GM23338 (cell line): Measurements from ENCODE around the gene TMEM219. TPM values are rescaled to one million over a fixed set of nuclear protein-coding genes. Genes with fewer than 3 reads are reported as not detected.
A peak's percentile ranks its signal among the peaks of the same experiment; 100 is the strongest.

Source experiments
- ATAC-seq: fragments of 200-7000 bp; cut with Tn5 transposase; 3 replicates; pipeline ENCODE4 v1.9.1; 2020
- DNase-seq: peaks from one replicate; pipeline ENCODE4 v3.0.0-alpha.2; 2015; ENCODE audit warnings: low spot score
- H2AFZ ChIP-seq: fragments of 200-600 bp; sonication (generic); 2 replicates; pipeline ENCODE4 v1.8.0; 2016; ENCODE audit warnings: antibody characterized with exemption, mild to moderate bottlenecking, moderate library complexity
- H3F3A ChIP-seq: fragments of 200-600 bp; sonication (generic); replicated peaks from 2 replicates; pipeline ENCODE4 v1.8.0; 2017; ENCODE audit warnings: antibody characterized with exemption, mixed run types, low read depth
- H3K27ac ChIP-seq: fragments of 200-600 bp; sonication (generic); 2 replicates; pipeline ENCODE4 v1.6.1; 2016; ENCODE audit warnings: low read depth
- H3K27me3 ChIP-seq: fragments of 200-600 bp; sonication (generic); 2 replicates; pipeline ENCODE4 v1.8.0; 2016; ENCODE audit warnings: mild to moderate bottlenecking, mixed run types, moderate library complexity; ENCODE audit not compliant: insufficient read depth
- H3K36me3 ChIP-seq: fragments of 200-600 bp; sonication (generic); 2 replicates; pipeline ENCODE4 v1.8.0; 2016; ENCODE audit warnings: mild to moderate bottlenecking; ENCODE audit not compliant: insufficient read depth
- H3K4me1 ChIP-seq: fragments of 200-600 bp; sonication (generic); 2 replicates; pipeline ENCODE4 v1.8.0; 2016; ENCODE audit warnings: mild to moderate bottlenecking, moderate library complexity; ENCODE audit not compliant: insufficient read depth
- H3K4me2 ChIP-seq: fragments of 200-600 bp; sonication (generic); 2 replicates; pipeline ENCODE4 v1.7.1; 2017; ENCODE audit warnings: mixed run types
- H3K4me3 ChIP-seq: fragments of 200-600 bp; sonication (generic); 2 replicates; pipeline ENCODE4 v1.6.1; 2016; ENCODE audit warnings: mixed run types
- H3K79me2 ChIP-seq: fragments of 200-600 bp; sonication (generic); replicated peaks from 2 replicates; pipeline ENCODE4 v1.8.0; 2017; ENCODE audit warnings: mild to moderate bottlenecking; ENCODE audit not compliant: insufficient read depth
- H3K9me2 ChIP-seq: fragments of 200-600 bp; sonication (generic); 2 replicates; pipeline ENCODE4 v1.8.0; 2017; ENCODE audit not compliant: insufficient read depth
- H4K20me1 ChIP-seq: fragments of 200-600 bp; sonication (generic); replicated peaks from 2 replicates; pipeline ENCODE4 v1.8.0; 2017; ENCODE audit warnings: mild to moderate bottlenecking; ENCODE audit not compliant: insufficient read depth
- H3K27ac Mint-ChIP-seq: 2 replicates; pipeline ENCODE4 v1.8.0; 2020; ENCODE audit warnings: inconsistent platforms, mild to moderate bottlenecking, moderate library complexity, mixed read lengths
- H3K27me3 Mint-ChIP-seq: 3 replicates; pipeline ENCODE4 v1.8.0; 2022; ENCODE audit warnings: low read depth, mild to moderate bottlenecking, moderate library complexity, mixed read lengths, inconsistent platforms; ENCODE audit not compliant: insufficient read depth, poor library complexity
- H3K36me3 Mint-ChIP-seq: 3 replicates; pipeline ENCODE4 v1.8.0; 2021; ENCODE audit warnings: low read depth, mild to moderate bottlenecking, inconsistent platforms, moderate library complexity, mixed read lengths
- H3K4me1 Mint-ChIP-seq: 3 replicates; pipeline ENCODE4 v1.8.0; 2020; ENCODE audit warnings: mild to moderate bottlenecking, inconsistent platforms, mixed read lengths
- H3K4me3 Mint-ChIP-seq: 3 replicates; pipeline ENCODE4 v1.8.0; 2021; ENCODE audit warnings: moderate library complexity, mild to moderate bottlenecking, inconsistent platforms, mixed read lengths
- H3K9me3 Mint-ChIP-seq: 3 replicates; pipeline ENCODE4 v1.8.0; 2020; ENCODE audit warnings: moderate library complexity, mild to moderate bottlenecking, inconsistent platforms, mixed read lengths
- polyA plus RNA-seq: library from polyadenylated mRNA; unstranded; fragments of >200 nt; fragmentation: Nextera tagmentation; extraction: Ambion mirVana; gene quantifications from 2 replicates; pipeline ENCODE4 v1.2.1, GENCODE V29; 2016
- total RNA-seq: library from RNA; depleted of rRNA; stranded (reverse); fragments of >200 nt; shearing (Covaris generic); gene quantifications from 2 replicates; pipeline ENCODE4 v1.2.3, GENCODE V29; 2014
- TF ChIP-seq, protein P1 (sequence below): fragments of 250-450 bp; sonication (Bioruptor Pico); IDR thresholded peaks from 2 replicates; pipeline ENCODE4 v1.5.0; 2020; ENCODE audit warnings: mild to moderate bottlenecking, moderate library complexity
- TF ChIP-seq, protein P2 (sequence below), 2 experiments: fragments of 200-600 bp in 1 of 2; sonication (generic) in 1 of 2; conservative IDR thresholded peaks; 2 replicates each; pipeline versions ENCODE4 v1.5.1 to v1.6.1; 2016 to 2017; ENCODE audit warnings: antibody characterized with exemption in 2 of 2, low read depth in 2 of 2, mild to moderate bottlenecking in 2 of 2, moderate library complexity in 1 of 2

The TMEM219 gene
- total and polyA plus RNA-seq, 2 experiments from 2014 or later = 50.0 to 82.3 TPM

DNA sequence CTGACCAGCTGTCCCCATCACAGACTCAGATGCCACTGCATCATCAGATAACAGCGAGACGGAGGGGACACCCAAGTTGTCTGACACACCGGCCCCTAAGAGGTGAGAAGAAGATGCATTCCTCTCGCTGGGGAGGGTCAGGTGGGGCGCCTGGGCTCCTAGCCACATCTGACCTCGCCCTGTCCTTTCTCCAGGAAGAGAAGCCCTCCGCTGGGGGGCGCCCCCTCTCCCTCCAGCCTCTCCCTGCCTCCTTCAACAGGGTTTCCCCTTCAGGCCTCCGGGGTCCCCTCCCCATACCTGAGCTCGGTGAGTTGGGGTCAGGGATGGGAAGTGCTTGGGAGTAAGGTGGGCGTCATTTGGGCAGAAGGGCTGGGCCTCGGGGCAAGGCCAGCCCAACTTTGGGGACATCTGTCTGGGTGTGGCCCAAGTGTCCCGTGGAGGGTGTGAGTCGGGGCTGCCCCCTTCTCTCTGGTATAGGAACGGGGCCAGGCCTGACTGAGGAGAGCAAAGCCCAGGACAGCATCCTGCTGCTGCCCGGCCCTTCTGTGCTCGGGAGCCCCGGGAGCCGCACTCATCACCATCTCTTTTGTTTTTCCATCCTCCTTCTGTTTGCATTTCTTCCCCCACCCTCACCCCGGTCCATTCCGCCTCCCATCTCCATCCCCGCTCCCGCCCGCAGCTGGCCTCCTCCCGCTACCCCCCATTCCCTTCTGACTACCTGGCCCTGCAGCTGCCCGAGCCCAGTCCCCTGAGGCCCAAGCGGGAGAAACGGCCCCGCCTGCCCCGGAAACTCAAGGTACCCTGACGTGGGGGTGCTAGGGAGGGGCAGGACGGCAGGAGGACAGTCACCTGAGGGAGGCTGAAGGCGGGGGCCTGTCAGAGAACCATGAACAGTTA lies 39.1 kb downstream of the TMEM219 start:
- H3K36me3 ChIP-seq = peaks cover 5% of the 10 kb centered on the region; the same call in 1 of the 2 replicates
- H3K4me2 ChIP-seq = peak overlapping the region; percentile 80
- no peak overlapping the region for H3K27ac ChIP-seq
- no peaks in the 10 kb centered on the region for H3K27me3 ChIP-seq
- Mint-ChIP-seq H3K4me1 (peaks cover 42% of the 10 kb centered on the region), H3K27ac (no peak overlapping the region), H3K4me3 (peak overlapping the region; percentile 64), H3K27me3 (peaks cover 15% of the 10 kb centered on the region), H3K9me3 (peaks cover 2% of the 10 kb centered on the region; the same call in 2 of the 3 replicates), H3K36me3 (peaks cover 33% of the 10 kb centered on the region)
- peak; percentile 53 for ATAC-seq
- peaks cover 24% of the 10 kb centered on the region for H3K4me1 ChIP-seq
- TF ChIP-seq, protein P1, sequence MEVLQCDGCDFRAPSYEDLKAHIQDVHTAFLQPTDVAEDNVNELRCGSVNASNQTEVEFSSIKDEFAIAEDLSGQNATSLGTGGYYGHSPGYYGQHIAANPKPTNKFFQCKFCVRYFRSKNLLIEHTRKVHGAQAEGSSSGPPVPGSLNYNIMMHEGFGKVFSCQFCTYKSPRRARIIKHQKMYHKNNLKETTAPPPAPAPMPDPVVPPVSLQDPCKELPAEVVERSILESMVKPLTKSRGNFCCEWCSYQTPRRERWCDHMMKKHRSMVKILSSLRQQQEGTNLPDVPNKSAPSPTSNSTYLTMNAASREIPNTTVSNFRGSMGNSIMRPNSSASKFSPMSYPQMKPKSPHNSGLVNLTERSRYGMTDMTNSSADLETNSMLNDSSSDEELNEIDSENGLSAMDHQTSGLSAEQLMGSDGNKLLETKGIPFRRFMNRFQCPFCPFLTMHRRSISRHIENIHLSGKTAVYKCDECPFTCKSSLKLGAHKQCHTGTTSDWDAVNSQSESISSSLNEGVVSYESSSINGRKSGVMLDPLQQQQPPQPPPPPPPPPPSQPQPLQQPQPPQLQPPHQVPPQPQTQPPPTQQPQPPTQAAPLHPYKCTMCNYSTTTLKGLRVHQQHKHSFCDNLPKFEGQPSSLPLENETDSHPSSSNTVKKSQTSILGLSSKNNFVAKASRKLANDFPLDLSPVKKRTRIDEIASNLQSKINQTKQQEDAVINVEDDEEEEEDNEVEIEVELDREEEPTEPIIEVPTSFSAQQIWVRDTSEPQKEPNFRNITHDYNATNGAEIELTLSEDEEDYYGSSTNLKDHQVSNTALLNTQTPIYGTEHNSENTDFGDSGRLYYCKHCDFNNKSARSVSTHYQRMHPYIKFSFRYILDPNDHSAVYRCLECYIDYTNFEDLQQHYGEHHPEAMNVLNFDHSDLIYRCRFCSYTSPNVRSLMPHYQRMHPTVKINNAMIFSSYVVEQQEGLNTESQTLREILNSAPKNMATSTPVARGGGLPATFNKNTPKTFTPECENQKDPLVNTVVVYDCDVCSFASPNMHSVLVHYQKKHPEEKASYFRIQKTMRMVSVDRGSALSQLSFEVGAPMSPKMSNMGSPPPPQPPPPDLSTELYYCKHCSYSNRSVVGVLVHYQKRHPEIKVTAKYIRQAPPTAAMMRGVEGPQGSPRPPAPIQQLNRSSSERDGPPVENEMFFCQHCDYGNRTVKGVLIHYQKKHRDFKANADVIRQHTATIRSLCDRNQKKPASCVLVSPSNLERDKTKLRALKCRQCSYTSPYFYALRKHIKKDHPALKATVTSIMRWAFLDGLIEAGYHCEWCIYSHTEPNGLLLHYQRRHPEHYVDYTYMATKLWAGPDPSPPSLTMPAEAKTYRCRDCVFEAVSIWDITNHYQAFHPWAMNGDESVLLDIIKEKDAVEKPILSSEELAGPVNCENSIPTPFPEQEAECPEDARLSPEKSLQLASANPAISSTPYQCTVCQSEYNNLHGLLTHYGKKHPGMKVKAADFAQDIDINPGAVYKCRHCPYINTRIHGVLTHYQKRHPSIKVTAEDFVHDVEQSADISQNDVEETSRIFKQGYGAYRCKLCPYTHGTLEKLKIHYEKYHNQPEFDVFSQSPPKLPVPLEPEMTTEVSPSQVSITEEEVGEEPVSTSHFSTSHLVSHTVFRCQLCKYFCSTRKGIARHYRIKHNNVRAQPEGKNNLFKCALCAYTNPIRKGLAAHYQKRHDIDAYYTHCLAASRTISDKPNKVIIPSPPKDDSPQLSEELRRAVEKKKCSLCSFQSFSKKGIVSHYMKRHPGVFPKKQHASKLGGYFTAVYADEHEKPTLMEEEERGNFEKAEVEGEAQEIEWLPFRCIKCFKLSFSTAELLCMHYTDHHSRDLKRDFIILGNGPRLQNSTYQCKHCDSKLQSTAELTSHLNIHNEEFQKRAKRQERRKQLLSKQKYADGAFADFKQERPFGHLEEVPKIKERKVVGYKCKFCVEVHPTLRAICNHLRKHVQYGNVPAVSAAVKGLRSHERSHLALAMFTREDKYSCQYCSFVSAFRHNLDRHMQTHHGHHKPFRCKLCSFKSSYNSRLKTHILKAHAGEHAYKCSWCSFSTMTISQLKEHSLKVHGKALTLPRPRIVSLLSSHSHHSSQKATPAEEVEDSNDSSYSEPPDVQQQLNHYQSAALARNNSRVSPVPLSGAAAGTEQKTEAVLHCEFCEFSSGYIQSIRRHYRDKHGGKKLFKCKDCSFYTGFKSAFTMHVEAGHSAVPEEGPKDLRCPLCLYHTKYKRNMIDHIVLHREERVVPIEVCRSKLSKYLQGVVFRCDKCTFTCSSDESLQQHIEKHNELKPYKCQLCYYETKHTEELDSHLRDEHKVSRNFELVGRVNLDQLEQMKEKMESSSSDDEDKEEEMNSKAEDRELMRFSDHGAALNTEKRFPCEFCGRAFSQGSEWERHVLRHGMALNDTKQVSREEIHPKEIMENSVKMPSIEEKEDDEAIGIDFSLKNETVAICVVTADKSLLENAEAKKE = no peak
- TF ChIP-seq, protein P2, sequence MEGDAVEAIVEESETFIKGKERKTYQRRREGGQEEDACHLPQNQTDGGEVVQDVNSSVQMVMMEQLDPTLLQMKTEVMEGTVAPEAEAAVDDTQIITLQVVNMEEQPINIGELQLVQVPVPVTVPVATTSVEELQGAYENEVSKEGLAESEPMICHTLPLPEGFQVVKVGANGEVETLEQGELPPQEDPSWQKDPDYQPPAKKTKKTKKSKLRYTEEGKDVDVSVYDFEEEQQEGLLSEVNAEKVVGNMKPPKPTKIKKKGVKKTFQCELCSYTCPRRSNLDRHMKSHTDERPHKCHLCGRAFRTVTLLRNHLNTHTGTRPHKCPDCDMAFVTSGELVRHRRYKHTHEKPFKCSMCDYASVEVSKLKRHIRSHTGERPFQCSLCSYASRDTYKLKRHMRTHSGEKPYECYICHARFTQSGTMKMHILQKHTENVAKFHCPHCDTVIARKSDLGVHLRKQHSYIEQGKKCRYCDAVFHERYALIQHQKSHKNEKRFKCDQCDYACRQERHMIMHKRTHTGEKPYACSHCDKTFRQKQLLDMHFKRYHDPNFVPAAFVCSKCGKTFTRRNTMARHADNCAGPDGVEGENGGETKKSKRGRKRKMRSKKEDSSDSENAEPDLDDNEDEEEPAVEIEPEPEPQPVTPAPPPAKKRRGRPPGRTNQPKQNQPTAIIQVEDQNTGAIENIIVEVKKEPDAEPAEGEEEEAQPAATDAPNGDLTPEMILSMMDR (conservative IDR thresholded peaks at IDR 0.05; ENCODE audit: low read depth in 2 of 2) = peak; percentile 71 to 72
- H3K9me2 ChIP-seq = no peaks in the 10 kb centered on the region
- peaks cover 10% of the 10 kb centered on the region; the same call in 1 of the 2 replicates for H4K20me1 ChIP-seq
- DNase-seq = peak; percentile 88
- peaks cover 9% of the 10 kb centered on the region for H3F3A ChIP-seq
- H3K79me2 ChIP-seq = peaks cover 7% of the 10 kb centered on the region; the same call in 1 of the 2 replicates
- H2AFZ ChIP-seq = no peak overlapping the region
- H3K4me3 ChIP-seq = peak overlapping the region; percentile 50
